ENCODE measurements around the gene GALNT17.
"Not testable (repeated sequence)": the region's sequence is repeated elsewhere in the genome, so short reads cannot be mapped to it uniquely, and the experiment has no call there.

The GALNT17 gene

GRCh38 chr7:71171476-71171875 is 39.5 kb downstream of the GALNT17 start:
- DNase-seq, result no peak

DNA sequence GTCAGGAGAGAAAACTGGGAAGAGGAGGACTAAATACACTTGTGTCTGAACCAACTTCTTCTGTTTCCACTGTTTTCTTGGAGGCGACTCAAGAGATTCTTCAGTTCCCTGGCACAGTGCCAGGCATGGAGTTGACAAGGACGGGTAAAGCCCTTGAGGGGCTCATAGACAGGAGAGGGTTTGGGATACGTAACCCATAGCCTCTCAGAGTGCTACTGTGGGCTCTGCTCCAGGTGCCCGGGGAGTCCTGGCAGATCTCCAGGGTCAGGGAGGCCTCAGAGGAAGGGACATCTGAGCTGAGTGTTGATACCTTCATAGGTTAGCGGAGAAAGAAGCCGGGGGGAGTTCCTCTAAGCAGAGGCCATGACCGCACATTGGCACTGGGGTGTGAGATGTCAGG is 42.0 kb downstream of the GALNT17 start:
- no peak for DNase-seq

DNA sequence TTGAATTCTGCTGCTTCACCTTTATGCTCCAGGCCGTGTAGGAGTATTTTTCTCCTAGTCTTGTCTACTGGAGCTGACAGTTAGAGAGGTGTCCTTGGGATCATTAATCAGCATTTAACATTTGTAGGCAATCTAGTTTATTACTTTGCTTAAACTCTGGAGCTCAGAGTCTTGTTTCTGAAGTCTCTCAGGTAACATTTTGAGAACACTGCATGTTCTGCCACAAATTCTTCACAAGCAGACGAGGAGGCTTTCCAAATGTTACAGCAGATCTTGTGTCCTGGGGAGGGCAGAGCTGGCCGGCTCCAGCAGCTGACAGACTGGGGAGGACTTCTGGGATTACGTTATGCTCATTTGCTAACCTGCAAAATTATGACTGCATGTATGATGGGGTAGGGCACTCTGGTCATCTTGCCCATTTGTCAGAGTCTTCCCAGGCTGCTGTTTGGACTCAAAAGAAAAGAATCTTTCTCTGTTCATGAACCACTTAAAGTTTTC is 50.5 kb downstream of the GALNT17 start:
- DNase-seq, result no peak

DNA sequence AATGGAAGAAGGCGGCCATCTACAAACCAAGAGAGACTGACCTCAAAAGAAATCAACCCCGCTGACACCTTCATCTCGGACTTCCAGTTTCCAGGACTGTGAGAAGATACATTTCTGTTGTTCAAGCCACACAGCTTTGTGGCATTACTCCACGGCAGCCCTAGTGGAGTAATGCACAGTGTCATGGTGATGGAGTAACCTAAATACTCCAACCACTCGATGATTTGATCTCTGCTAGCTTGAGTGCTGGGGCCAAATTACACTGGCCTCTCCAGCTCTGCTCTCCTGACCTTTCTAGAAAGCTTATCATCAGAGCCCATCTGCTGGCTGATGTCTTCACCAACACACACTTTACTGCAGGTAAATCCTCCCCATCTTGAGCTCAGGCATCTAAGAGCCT is 52.2 kb downstream of the GALNT17 start:
- DNase-seq, result no peak

- DNase-seq, result no peak
Measured at GRCh38 chr7:71184609-71185008, 52.7 kb downstream of the GALNT17 start.

GRCh38 chr7:71186535-71187057 is 54.7 kb downstream of the GALNT17 start:
- DNase-seq, result no peak

- no peak for DNase-seq
Measured at GRCh38 chr7:71191771-71192170, 59.8 kb downstream of the GALNT17 start.

DNA sequence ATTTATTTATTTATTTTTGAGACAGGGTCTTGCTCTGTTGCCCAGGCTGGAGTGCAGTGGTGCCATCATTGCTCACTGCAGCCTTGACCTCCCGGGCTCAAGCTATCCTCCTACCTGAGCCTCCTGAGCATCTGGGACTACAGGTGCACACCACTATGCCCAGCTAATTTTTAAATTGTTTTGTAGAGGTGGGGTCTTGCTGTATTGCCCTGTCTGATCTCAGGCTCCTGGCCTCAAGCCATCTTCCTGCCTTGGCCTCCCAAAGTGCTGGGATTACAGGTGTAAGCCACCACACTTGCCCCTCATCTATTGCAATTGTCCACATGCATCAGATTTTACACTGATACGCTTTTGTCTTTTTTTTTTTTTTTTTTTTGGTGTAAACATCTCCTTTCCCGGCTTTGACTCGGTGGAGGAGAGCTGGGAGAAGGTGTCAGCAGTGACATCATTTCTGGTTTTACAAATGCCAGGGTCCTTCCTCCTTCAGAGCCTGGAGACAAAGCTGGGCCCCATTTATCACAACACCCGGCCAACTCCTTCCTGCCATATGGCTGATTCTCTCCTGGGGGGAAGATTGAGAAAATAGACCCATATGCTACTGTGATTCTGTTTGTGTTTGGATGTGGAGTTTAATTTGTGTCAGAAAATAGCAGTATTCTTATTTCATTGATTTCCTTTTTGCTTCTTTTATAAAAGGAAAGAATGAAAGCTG is 61.3 kb downstream of the GALNT17 start:
- DNase-seq, result no peak

- DNase-seq, result no peak
Measured at GRCh38 chr7:71198391-71198790, 66.4 kb downstream of the GALNT17 start.

DNA sequence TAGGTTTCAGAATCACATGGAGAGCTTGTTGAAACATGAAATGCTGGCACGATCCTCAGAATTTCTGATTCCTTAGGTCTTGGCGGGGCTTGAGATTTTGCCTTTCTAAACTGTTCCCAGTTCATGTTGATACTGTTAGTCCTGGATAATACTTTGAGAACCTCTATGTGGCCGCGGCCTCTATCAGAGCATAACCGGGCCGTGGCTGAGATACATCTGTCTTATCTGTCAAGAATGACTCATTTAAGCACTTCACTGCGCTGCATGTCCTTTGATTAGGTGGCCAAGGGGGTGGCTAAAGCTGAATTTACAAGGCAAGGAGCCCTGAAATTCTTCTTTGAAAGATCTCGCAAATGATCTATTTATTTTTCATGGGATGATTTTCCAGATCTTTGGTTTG is 66.9 kb downstream of the GALNT17 start:
- DNase-seq, result no peak

- DNase-seq, result no peak
Measured at GRCh38 chr7:71206184-71206583, 74.2 kb downstream of the GALNT17 start.

- DNase-seq, result no peak
Measured at GRCh38 chr7:71208881-71209280, 76.9 kb downstream of the GALNT17 start.

- DNase-seq, result not testable (repeated sequence)
Measured at GRCh38 chr7:71209484-71209883, 77.5 kb downstream of the GALNT17 start.

DNA sequence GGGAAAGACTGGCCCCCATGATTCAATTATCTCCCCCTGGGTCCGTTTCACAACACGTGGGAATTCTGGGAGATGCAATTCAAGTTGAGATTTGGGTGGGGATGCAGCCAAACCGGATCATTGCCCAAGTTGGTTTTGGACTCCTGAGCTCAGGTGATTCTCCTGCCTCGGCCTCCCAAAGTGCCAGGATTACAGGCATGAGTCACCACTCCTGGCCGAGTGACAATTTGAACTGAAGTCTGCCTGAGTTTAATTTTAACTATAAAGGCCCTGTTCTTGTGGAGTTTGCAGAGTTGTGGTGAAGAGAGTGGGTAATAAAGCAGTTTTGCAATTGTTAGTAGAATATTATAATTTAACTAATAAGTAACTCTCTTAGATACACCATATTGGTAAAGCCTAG is 78.3 kb downstream of the GALNT17 start:
- no peak for DNase-seq

- not testable (repeated sequence) for DNase-seq
Measured at GRCh38 chr7:71212433-71212832, 80.5 kb downstream of the GALNT17 start.

GRCh38 chr7:71216211-71216610 is 84.3 kb downstream of the GALNT17 start:
- no peak for DNase-seq

DNA sequence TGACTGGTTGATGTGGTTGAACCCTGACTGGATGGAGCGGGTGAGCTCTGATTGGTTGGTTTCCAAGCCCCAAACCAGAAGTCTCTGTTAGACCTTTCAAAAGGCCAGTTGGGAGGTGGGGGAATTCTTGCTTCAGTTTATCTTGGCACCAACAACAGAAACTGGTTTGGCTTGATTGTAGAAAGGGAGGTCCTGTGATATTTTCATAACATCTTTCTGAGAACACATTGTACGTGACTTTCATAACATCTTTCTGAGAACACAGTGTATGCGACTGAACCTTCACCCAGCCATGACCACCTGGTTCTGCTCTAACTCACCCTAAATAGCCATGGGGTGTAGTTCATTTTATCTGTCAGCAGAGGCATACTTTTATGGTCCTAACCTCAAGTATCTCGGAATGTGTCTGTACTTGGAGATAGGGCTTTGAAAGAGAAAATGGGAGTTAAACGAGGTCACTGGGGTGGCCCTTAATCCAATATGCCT is 88.3 kb downstream of the GALNT17 start:
- DNase-seq, result no peak

DNA sequence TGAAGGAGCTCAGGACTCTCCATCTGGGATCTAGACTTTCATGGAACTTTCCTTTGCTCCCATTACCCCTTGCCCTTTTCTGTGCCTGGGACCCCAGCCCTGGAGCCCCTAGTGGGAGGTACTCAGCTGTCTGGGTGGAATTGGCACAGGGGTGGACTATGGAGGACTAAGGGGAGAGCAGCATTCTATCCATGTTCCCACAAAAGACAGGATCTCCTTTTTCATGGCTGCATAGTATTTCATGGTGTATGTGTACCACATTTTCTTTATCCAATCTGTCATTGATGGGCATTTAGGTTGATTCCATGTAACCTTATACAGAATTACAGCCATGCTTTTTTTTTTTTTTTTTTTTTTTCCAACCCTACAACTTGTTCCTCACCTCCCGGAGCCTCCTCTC is 89.1 kb downstream of the GALNT17 start:
- DNase-seq, result no peak

DNA sequence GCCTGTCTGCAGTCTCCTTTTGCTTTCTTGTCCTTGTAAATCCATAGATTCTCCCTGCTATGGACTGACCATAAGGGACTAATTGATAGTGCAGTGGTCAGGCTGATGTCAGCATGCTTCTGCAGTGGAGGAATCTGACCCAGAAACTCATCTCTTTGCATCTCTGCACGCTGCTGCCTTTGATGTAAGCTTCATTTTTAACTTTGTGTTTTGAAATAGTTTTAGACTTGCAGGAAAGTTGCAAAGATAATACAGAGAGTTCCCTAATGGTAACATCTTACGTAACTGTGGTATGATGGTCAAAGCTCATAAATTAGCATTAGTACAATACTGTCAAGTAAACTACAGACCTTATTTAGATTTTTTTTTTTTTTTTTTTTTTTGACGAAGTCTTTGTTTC is 89.6 kb downstream of the GALNT17 start:
- DNase-seq, result no peak

DNA sequence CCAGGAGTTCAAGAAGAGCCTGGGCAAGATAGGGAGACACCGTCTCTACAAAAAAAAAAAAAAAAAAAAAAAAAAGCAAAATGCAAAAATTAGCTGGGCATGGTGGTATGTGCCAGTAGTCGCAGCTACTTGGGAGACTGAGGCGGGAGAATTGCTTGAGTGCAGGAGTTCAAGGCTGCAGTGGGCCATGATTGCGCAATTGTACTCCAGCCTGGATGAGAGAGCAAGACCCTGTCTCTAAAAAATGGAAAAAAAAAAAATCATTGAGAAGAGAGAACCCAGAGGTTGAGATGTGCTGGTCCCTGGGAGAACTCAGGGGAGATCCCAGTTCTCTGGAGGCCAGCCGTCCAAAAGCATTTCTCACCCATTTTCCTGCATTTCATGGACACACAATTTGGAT is 95.2 kb downstream of the GALNT17 start:
- no peak for DNase-seq

GRCh38 chr7:71229148-71229547 is 97.2 kb downstream of the GALNT17 start:
- no peak for DNase-seq

- DNase-seq, result no peak
Measured at GRCh38 chr7:71229699-71230098, 97.8 kb downstream of the GALNT17 start.

DNA sequence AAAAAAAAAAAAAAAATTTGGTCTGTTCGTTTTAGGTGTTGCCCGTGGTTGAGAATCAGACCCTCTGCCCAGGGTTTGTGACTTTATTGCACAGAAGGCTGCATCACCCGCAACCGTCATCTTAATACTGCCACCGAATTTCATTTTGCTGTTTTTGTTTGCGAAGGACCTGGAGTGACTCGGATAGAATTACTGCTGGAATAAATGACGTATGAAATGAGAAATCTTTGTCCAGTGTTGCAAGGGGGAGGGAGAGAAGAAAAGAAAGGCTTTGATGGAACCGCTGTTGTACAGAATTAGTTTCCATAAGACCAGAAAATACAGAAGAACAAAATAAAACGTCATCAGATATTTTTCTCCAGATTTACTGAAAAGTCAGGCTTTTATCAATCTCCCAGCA is 103.3 kb downstream of the GALNT17 start:
- no peak for DNase-seq

GRCh38 chr7:71236230-71237105 is 104.5 kb downstream of the GALNT17 start:
- no peak for DNase-seq

All from KG1 (cell line).